Activated CD4-positive, alpha-beta T cell treated with anti-CD3 and anti-CD28 coated beads, Interleukin-2, Interleukin-6, amounts not matched to agents 100 ng/mL and 50 ng/mL, durations not matched to agents 16 hours and 8 hours (primary cell): ENCODE data around the gene ARHGAP32.
"Not testable (repeated sequence)": the region's sequence is repeated elsewhere in the genome, so short reads cannot be mapped to it uniquely, and the experiment has no call there.

Experiments
- DNase-seq: peaks from one replicate; pipeline ENCODE4 v3.0.0-alpha.2; 2020

ARHGAP32 gene

GRCh38 chr11:128927108-128927461 is 265.0 kb downstream of the ARHGAP32 start:
- no peak for DNase-seq

- DNase-seq: no peak
Observed at GRCh38 chr11:128926437-128927107, 265.6 kb downstream of the ARHGAP32 start.

GRCh38 chr11:128926000-128926399 is 266.1 kb downstream of the ARHGAP32 start:
- DNase-seq: no peak

GRCh38 chr11:128925250-128925600 is 266.9 kb downstream of the ARHGAP32 start:
- no peak for DNase-seq

GRCh38 chr11:128924510-128925249 is 267.4 kb downstream of the ARHGAP32 start:
- DNase-seq: no peak

- no peak for DNase-seq
Observed at GRCh38 chr11:128924104-128924503, 268.0 kb downstream of the ARHGAP32 start.

- DNase-seq: no peak
Observed at GRCh38 chr11:128921793-128922192, 270.3 kb downstream of the ARHGAP32 start.

- DNase-seq: no peak
Observed at GRCh38 chr11:128920666-128921065, 271.5 kb downstream of the ARHGAP32 start.

GRCh38 chr11:128919635-128920034 is 272.5 kb downstream of the ARHGAP32 start:
- not testable (repeated sequence) for DNase-seq

GRCh38 chr11:128919216-128919615 is 272.9 kb downstream of the ARHGAP32 start:
- DNase-seq: no peak

GRCh38 chr11:128917144-128917724 is 274.9 kb downstream of the ARHGAP32 start:
- no peak for DNase-seq

- DNase-seq: no peak
Observed at GRCh38 chr11:128916681-128917080, 275.4 kb downstream of the ARHGAP32 start.

- no peak for DNase-seq
Observed at GRCh38 chr11:128916037-128916572, 276.0 kb downstream of the ARHGAP32 start.

- DNase-seq: no peak
Observed at GRCh38 chr11:128915149-128915521, 277.0 kb downstream of the ARHGAP32 start.
